Neural cell (in vitro differentiated cells): ENCODE results near the gene UGGT1. TPM values are rescaled to one million over a fixed set of nuclear protein-coding genes. Genes with fewer than 3 reads are reported as not detected.

ENCODE experiments used
- H2AFZ ChIP-seq: fragments of 200-600, 300-800 bp; sonication (generic), shearing (Covaris generic); 2 replicates; pipeline ENCODE4 v1.6.0; 2014; ENCODE audit warnings: low read depth, mild to moderate bottlenecking, antibody characterized with exemption, low read length, moderate library complexity
- H3F3A ChIP-seq: fragments of 200-600 bp; shearing (Covaris generic); 2 replicates; pipeline ENCODE4 v1.6.1; 2016; ENCODE audit warnings: mild to moderate bottlenecking, moderate library complexity, mixed read lengths, antibody characterized with exemption, low read length; ENCODE audit not compliant: insufficient read depth, poor library complexity, severe bottlenecking
- H3K27ac ChIP-seq: fragments of 200-600, 300-800 bp; sonication (generic), shearing (Covaris generic); 2 replicates; pipeline ENCODE4 v1.5.1; 2014; ENCODE audit warnings: mild to moderate bottlenecking, low read length, moderate library complexity
- H3K27me3 ChIP-seq: fragments of 300-800, 200-600 bp; sonication (generic), shearing (Covaris generic); 2 replicates; pipeline ENCODE4 v1.6.0; 2014; ENCODE audit warnings: mild to moderate bottlenecking, low read depth, low read length, moderate library complexity; ENCODE audit not compliant: insufficient read depth
- H3K36me3 ChIP-seq: fragments of 300-800, 200-600 bp; sonication (generic), shearing (Covaris generic); 2 replicates; pipeline ENCODE4 v1.5.1; 2014; ENCODE audit warnings: mild to moderate bottlenecking, antibody characterized with exemption, low read length, moderate library complexity; ENCODE audit not compliant: insufficient read depth
- H3K4me2 ChIP-seq: fragments of 300-800, 200-600 bp; sonication (generic), shearing (Covaris generic); 2 replicates; pipeline ENCODE4 v1.6.0; 2014; ENCODE audit warnings: mild to moderate bottlenecking, low read length
- H3K4me3 ChIP-seq: fragments of 300-800, 200-600 bp; sonication (generic), shearing (Covaris generic); 2 replicates; pipeline ENCODE4 v1.5.1; 2014; ENCODE audit warnings: mild to moderate bottlenecking, low read length, moderate library complexity
- H3K79me2 ChIP-seq: fragments of 200-600 bp; shearing (Covaris generic); replicated peaks from 2 replicates; pipeline ENCODE4 v1.6.0; 2014; ENCODE audit warnings: mild to moderate bottlenecking, low read length, moderate library complexity; ENCODE audit not compliant: insufficient read depth
- H3K9ac ChIP-seq: fragments of 300-800, 200-600 bp; sonication (generic), shearing (Covaris generic); 2 replicates; pipeline ENCODE4 v1.6.1; 2016; ENCODE audit warnings: mild to moderate bottlenecking, low read length, mixed read lengths
- H3K9me2 ChIP-seq: fragments of 200-600 bp; shearing (Covaris generic); 2 replicates; pipeline ENCODE4 v1.6.1; 2016; ENCODE audit warnings: mild to moderate bottlenecking, low read length, mixed read lengths; ENCODE audit not compliant: insufficient read depth
- H3K9me3 ChIP-seq: fragments of 200-600, 300-800 bp; sonication (generic), shearing (Covaris generic); 2 replicates; pipeline ENCODE4 v1.6.1; 2016; ENCODE audit warnings: mild to moderate bottlenecking, mixed run types, low read length, moderate library complexity, mixed read lengths
- H4K20me1 ChIP-seq: fragments of 200-600 bp; shearing (Covaris generic); 2 replicates; pipeline ENCODE4 v1.6.1; 2016; ENCODE audit warnings: mild to moderate bottlenecking, mixed run types; ENCODE audit not compliant: insufficient read depth
- CTCF ChIP-seq: fragments of 450-650 bp; IDR thresholded peaks from 2 replicates; pipeline ENCODE4 v1.5.1; 2014; ENCODE audit warnings: antibody characterized with exemption, mild to moderate bottlenecking, moderate library complexity; ENCODE audit not compliant: poor library complexity, severe bottlenecking
- EP300 ChIP-seq: fragments of 450-650 bp; conservative IDR thresholded peaks from 2 replicates; pipeline ENCODE4 v1.6.1; 2014; ENCODE audit warnings: antibody characterized with exemption, mild to moderate bottlenecking, moderate library complexity; ENCODE audit not compliant: poor library complexity, severe bottlenecking
- EZH2 ChIP-seq: fragments of 200-600, 300-800 bp; shearing (Covaris generic), sonication (generic); IDR thresholded peaks from 2 replicates; pipeline ENCODE4 v1.6.1; 2014; ENCODE audit warnings: antibody characterized with exemption, low read length, borderline replicate concordance, mild to moderate bottlenecking; ENCODE audit not compliant: insufficient read depth, poor library complexity, severe bottlenecking
- MXI1 ChIP-seq: fragments of 450-650 bp; conservative IDR thresholded peaks from 2 replicates; pipeline ENCODE4 v1.6.1; 2014; ENCODE audit warnings: antibody characterized with exemption, mild to moderate bottlenecking; ENCODE audit not compliant: poor library complexity, severe bottlenecking
- POLR2AphosphoS5 ChIP-seq: IDR thresholded peaks from 2 replicates; pipeline ENCODE4 v1.6.1; 2012
- RAD21 ChIP-seq: fragments of 450-650 bp; conservative IDR thresholded peaks from 2 replicates; pipeline ENCODE4 v1.6.1; 2014; ENCODE audit warnings: antibody characterized with exemption, mild to moderate bottlenecking, moderate library complexity
- REST ChIP-seq: IDR thresholded peaks from 2 replicates; pipeline ENCODE4 v1.6.1; 2012; ENCODE audit warnings: borderline replicate concordance
- SMC3 ChIP-seq: fragments of 450-650 bp; conservative IDR thresholded peaks from 2 replicates; pipeline ENCODE4 v1.6.1; 2014; ENCODE audit warnings: antibody characterized with exemption, mild to moderate bottlenecking, moderate library complexity; ENCODE audit not compliant: poor library complexity
- TAF1 ChIP-seq: IDR thresholded peaks from 2 replicates; pipeline ENCODE4 v1.6.1; 2012; ENCODE audit warnings: low read depth
- polyA plus RNA-seq: library from polyadenylated mRNA; depleted of rRNA; stranded (reverse); fragments of >200 nt; gene quantifications from 2 replicates; pipeline ENCODE4 v1.2.3, GENCODE V29; 2014

The UGGT1 gene
- polyA plus RNA-seq, 1 donor from 2014 or later, result 26.3 TPM

GRCh38 chr2:128169497-128169896, 78.5 kb downstream of the UGGT1 start:
- no peak for TF ChIP-seq REST
- TF ChIP-seq POLR2AphosphoS5, result no peak
- Histone ChIP-seq H3K9me2 (no peaks in the 10 kb centered on the region), H3K36me3 (peaks cover 14% of the 10 kb centered on the region), H3K4me3 (no peak overlapping the region), H3K4me2 (no peak overlapping the region), H3K9ac (no peak overlapping the region), H3K79me2 (no peaks in the 10 kb centered on the region), H3F3A (no peaks in the 10 kb centered on the region), H3K27me3 (no peaks in the 10 kb centered on the region), H3K27ac (no peak overlapping the region), H3K9me3 (no peaks in the 10 kb centered on the region), H2AFZ (no peak overlapping the region), H4K20me1 (no peaks in the 10 kb centered on the region)

GRCh38 chr2:128169933-128170709, 79.1 kb downstream of the UGGT1 start:
- no peak overlapping the region for H3K27ac ChIP-seq
- no peak overlapping the region for H3K4me3 ChIP-seq
- TF ChIP-seq EP300 (no peak), MXI1 (no peak), RAD21 (no peak), REST (no peak), EZH2 (no peak), SMC3 (no peak), POLR2AphosphoS5 (no peak), TAF1 (no peak), CTCF (no peak)
- H3F3A ChIP-seq, result no peaks in the 10 kb centered on the region
- H3K4me2 ChIP-seq, result no peak overlapping the region
- H3K27me3 ChIP-seq, result no peaks in the 10 kb centered on the region
- no peaks in the 10 kb centered on the region for H3K9me2 ChIP-seq
- H4K20me1 ChIP-seq, result no peaks in the 10 kb centered on the region
- H3K9me3 ChIP-seq, result no peaks in the 10 kb centered on the region
- H3K79me2 ChIP-seq, result no peaks in the 10 kb centered on the region
- no peak overlapping the region for H3K9ac ChIP-seq
- H3K36me3 ChIP-seq, result peaks cover 12% of the 10 kb centered on the region
- no peak overlapping the region for H2AFZ ChIP-seq
